ENCODE results near the gene ABTB2. TPM values are rescaled to one million over a fixed set of nuclear protein-coding genes. Genes with fewer than 3 reads are reported as not detected.
A peak's percentile ranks its signal among the peaks of the same experiment; 100 is the strongest.

Gene ABTB2
- total RNA-seq (2.8 and 5.8 TPM in 2 replicates), polyA plus RNA-seq (1.0 and 3.3 TPM in 2 replicates), polyA minus RNA-seq (ENCODE audit: low replicate concordance) (0.82 and 6.5 TPM in 2 replicates)
- 0.84 and 3.5 TPM in 2 replicates for polyA plus RNA-seq (2012)

DNA sequence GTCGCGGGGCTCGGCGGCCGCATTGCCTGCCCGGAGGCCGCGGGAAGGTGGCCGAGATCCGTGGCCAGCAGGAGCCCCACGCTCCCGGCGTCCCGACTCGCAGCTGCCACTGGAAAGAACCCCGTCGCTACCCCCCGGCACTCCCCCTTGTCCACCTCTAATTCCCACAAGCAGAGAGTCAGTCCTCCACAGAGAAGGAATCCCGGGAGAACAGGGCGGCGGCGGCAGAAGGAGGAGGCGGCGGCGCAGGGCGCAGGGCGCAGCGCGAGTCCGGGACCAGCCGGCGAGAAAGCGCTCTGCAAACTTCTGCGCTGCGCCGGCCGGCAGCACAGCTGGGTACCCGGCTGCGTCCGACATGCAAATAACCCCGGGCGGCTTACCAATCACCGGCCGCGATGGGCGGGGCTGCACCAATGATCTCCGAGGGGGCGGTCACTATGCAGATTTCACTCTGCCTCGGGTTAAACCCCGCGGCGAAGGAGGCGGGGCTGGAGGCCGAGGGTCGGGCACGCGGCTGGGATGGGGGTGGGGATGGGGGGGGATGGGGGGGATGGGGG lies at the start of gene ABTB2:
TSS of gene ABTB2 (minus strand) at position 310 of the 557 bp plus-strand sequence.
- peak within 1 kb of the TSS; percentile 94 for H3K4me2 ChIP-seq (ENCODE audit: extremely low read depth, insufficient read depth, low read length)

DNA sequence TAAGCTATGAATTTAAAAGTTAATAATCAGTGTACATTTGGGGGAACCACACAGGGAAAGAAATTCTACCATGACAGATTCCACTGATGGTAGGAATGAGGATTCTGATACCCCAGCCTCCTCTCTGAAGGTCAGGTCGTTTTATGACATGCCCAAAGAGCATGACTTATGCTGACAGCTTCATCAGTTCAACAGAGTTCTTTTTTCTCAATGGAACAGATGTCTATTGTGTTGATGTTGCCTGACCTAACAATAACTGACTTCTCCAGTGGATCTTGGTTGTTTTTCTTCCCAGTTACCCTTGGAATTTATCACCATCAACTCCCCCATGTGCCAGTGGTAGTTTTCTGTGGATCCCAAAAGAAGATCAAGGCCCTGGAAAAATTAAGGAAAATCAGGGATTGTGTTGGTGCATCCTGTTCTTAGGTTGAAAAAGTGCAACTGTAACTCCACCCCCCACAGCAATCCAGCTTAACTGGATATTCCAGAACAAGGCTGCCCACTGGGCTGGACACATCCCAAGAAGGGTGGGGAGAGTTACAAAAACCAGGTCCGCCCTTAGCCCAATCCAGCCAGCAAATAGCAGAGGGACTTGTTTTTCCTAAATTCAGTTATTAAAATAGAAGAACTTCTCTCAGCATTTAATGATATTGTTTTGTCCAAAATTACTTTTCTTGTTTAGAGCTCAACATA lies 49.5 kb upstream of the ABTB2 start:
- TF ChIP-seq, protein P1, sequence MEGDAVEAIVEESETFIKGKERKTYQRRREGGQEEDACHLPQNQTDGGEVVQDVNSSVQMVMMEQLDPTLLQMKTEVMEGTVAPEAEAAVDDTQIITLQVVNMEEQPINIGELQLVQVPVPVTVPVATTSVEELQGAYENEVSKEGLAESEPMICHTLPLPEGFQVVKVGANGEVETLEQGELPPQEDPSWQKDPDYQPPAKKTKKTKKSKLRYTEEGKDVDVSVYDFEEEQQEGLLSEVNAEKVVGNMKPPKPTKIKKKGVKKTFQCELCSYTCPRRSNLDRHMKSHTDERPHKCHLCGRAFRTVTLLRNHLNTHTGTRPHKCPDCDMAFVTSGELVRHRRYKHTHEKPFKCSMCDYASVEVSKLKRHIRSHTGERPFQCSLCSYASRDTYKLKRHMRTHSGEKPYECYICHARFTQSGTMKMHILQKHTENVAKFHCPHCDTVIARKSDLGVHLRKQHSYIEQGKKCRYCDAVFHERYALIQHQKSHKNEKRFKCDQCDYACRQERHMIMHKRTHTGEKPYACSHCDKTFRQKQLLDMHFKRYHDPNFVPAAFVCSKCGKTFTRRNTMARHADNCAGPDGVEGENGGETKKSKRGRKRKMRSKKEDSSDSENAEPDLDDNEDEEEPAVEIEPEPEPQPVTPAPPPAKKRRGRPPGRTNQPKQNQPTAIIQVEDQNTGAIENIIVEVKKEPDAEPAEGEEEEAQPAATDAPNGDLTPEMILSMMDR (conservative IDR thresholded peaks at IDR 0.05 in 1 of 2, IDR thresholded peaks at IDR 0.05 in 1 of 2; ENCODE audit: low read depth in 1 of 2, low read length in 2 of 2), result no peak
- TF ChIP-seq EZH2 (IDR thresholded peaks at IDR 0.05; ENCODE audit: low read length, missing control alignments), result no peak
- no peaks in the 10 kb centered on the region for H3K79me2 ChIP-seq (ENCODE audit: control insufficient read depth, insufficient read depth, low read length)
- H3K36me3 ChIP-seq (ENCODE audit: control insufficient read depth, insufficient read depth, low read length), result no peaks in the 10 kb centered on the region
- no peak overlapping the region for H3K27ac ChIP-seq (ENCODE audit: insufficient read depth, low read length)
- H2AFZ ChIP-seq (ENCODE audit: low read length), result no peak overlapping the region
- H4K20me1 ChIP-seq (ENCODE audit: control insufficient read depth, extremely low read depth, insufficient read depth, low read length), result no peaks in the 10 kb centered on the region
- H3K9me3 ChIP-seq (ENCODE audit: control insufficient read depth, insufficient read depth, low read depth, low read length), result no peaks in the 10 kb centered on the region
- no peaks in the 10 kb centered on the region for H3K4me1 ChIP-seq (ENCODE audit: control insufficient read depth, extremely low read depth, insufficient read depth, low read length)
- no peak overlapping the region for H3K4me3 ChIP-seq (replicated peaks in 1 of 4; ENCODE audit: control extremely low read depth in 1 of 4, insufficient read depth in 1 of 4, low read depth in 3 of 4, low read length in 4 of 4)
- peaks cover 4% of the 10 kb centered on the region for H3K27me3 ChIP-seq (ENCODE audit: control insufficient read depth, insufficient read depth, low read length)
- no peak overlapping the region for H3K9ac ChIP-seq (ENCODE audit: insufficient read depth, low read length)
- DNase-seq (ENCODE audit: low read depth in 2 of 2), result no peak
- no peak overlapping the region for H3K4me2 ChIP-seq (ENCODE audit: extremely low read depth, insufficient read depth, low read length)

More for the DNA sequence above, at the start of gene ABTB2:
- Histone ChIP-seq H3K27me3 (ENCODE audit: control insufficient read depth, insufficient read depth, low read length) (no peaks in the 10 kb centered on the region), H3K9ac (ENCODE audit: insufficient read depth, low read length) (peak within 1 kb of the TSS; percentile 54), H4K20me1 (ENCODE audit: control insufficient read depth, extremely low read depth, insufficient read depth, low read length) (no peaks in the 10 kb centered on the region), H3K9me3 (ENCODE audit: control insufficient read depth, insufficient read depth, low read depth, low read length) (no peaks in the 10 kb centered on the region), H3K4me3 (replicated peaks in 1 of 4; ENCODE audit: control extremely low read depth in 1 of 4, insufficient read depth in 1 of 4, low read depth in 3 of 4, low read length in 4 of 4) (peak within 1 kb of the TSS; percentile 66 to 76 (median 68)), H3K36me3 (ENCODE audit: control insufficient read depth, insufficient read depth, low read length) (no peaks in the 10 kb centered on the region), H2AFZ (ENCODE audit: low read length) (peak within 1 kb of the TSS; percentile 84), H3K79me2 (ENCODE audit: control insufficient read depth, insufficient read depth, low read length) (no peaks in the 10 kb centered on the region), H3K4me1 (ENCODE audit: control insufficient read depth, extremely low read depth, insufficient read depth, low read length) (peaks cover 2% of the 10 kb centered on the region), H3K27ac (ENCODE audit: insufficient read depth, low read length) (peak within 1 kb of the TSS; percentile 11)
- TF ChIP-seq EZH2 (IDR thresholded peaks at IDR 0.05; ENCODE audit: low read length, missing control alignments), result no peak
- TF ChIP-seq, protein P1 (conservative IDR thresholded peaks at IDR 0.05 in 1 of 2, IDR thresholded peaks at IDR 0.05 in 1 of 2; ENCODE audit: low read depth in 1 of 2, low read length in 2 of 2), result no peak
- peak; percentile 97 to 98 for DNase-seq (ENCODE audit: low read depth in 2 of 2)

DNA sequence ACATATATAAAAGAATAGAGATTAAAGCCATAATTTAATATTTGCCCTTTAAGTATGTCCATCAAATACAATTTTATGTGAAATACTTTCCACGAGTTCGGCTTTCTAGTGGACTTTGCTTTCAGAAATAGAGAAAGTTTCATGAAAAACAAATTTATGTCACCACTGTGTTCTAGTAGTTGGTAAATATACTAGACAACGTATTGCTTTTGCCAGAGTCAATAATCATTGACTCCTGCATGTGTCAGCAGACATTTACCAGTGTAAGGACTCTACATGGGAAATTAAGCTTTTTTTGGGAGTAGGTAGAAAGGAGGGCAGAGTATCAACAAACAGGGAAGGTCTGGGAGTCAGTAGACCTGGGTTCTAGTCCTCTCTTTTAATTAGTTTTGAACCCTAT lies 48.6 kb upstream of the ABTB2 start:
- H3K79me2 ChIP-seq (ENCODE audit: control insufficient read depth, insufficient read depth, low read length), result no peaks in the 10 kb centered on the region
- H3K27ac ChIP-seq (ENCODE audit: insufficient read depth, low read length), result no peak overlapping the region
- H3K36me3 ChIP-seq (ENCODE audit: control insufficient read depth, insufficient read depth, low read length), result no peaks in the 10 kb centered on the region
- TF ChIP-seq, protein P1 (conservative IDR thresholded peaks at IDR 0.05 in 1 of 2, IDR thresholded peaks at IDR 0.05 in 1 of 2; ENCODE audit: low read depth in 1 of 2, low read length in 2 of 2), result no peak
- TF ChIP-seq EZH2 (IDR thresholded peaks at IDR 0.05; ENCODE audit: low read length, missing control alignments), result no peak
- H3K4me2 ChIP-seq (ENCODE audit: extremely low read depth, insufficient read depth, low read length), result no peak overlapping the region
- H3K4me1 ChIP-seq (ENCODE audit: control insufficient read depth, extremely low read depth, insufficient read depth, low read length), result no peaks in the 10 kb centered on the region
- no peak overlapping the region for H3K4me3 ChIP-seq (replicated peaks in 1 of 4; ENCODE audit: control extremely low read depth in 1 of 4, insufficient read depth in 1 of 4, low read depth in 3 of 4, low read length in 4 of 4)
- no peaks in the 10 kb centered on the region for H3K9me3 ChIP-seq (ENCODE audit: control insufficient read depth, insufficient read depth, low read depth, low read length)
- peaks cover 4% of the 10 kb centered on the region for H3K27me3 ChIP-seq (ENCODE audit: control insufficient read depth, insufficient read depth, low read length)
- H4K20me1 ChIP-seq (ENCODE audit: control insufficient read depth, extremely low read depth, insufficient read depth, low read length), result no peaks in the 10 kb centered on the region
- no peak overlapping the region for H3K9ac ChIP-seq (ENCODE audit: insufficient read depth, low read length)
- no peak for DNase-seq (ENCODE audit: low read depth in 2 of 2)
- no peak overlapping the region for H2AFZ ChIP-seq (ENCODE audit: low read length)
